Measurements from ENCODE around the gene CELF4.

DNA sequence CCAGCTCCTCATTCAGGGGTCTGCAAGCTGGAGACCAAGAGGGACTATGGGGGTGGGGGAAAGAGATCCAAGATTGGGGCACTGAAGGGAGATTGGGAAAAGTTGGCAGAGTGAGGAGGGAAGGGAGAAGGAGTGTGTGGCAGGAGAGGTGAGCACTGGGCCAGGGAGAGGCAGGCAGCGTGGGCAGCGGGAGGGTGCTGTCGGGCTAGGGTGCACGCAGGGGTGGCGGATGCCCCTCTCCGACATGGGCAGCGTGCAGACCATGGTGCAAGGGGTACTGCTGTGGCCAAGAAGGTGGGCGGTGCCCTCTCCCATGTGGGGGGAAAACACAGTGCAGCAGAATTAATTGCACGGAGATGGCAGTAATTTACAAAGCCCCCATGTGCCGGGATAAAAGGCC is 74.1 kb downstream of the CELF4 start:
- no peak for TF ChIP-seq GATA3 (IDR thresholded peaks at IDR 0.05; ENCODE audit: low read depth, low read length)
- no peak for TF ChIP-seq GATA2 (IDR thresholded peaks at IDR 0.05; ENCODE audit: low read depth, low read length)

Data from SH-SY5Y (cell line).